ENCODE data around the gene CCDC17. TPM values are rescaled to one million over a fixed set of nuclear protein-coding genes. Genes with fewer than 3 reads are reported as not detected.

The CCDC17 gene
- polyA plus RNA-seq (ENCODE audit: insufficient read length in 4 of 4): 1 to 10 TPM; 1.2 to 3.2 (median 1.8) TPM

DNA sequence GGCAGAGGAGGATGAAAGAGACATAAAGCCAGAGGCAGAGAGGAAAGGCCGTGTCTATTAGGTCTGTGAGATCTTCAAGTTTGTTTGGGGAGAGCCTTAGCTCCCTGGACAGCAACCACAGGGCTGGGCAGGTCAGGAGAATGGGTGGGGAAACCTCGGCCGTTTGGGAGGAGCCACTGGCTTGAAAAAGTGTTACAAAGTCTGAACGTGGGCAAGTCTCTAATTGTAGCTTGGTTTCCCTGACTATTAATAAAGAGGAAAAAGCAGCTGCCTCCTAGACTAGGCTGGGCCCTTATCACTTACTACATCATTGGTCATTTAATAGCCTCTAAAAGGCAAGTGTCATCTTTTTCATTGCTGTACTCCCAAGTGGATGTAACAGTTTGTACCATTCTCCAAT, at the start of gene CCDC17:
Gene CCDC17 (minus strand): TSS at position 83 of the 400 bp plus-strand sequence. CDS start 145 bp downstream, outside the sequence.
- DNase-seq (ENCODE audit: low read depth in 4 of 4, low spot score in 2 of 4): no peak

DNA sequence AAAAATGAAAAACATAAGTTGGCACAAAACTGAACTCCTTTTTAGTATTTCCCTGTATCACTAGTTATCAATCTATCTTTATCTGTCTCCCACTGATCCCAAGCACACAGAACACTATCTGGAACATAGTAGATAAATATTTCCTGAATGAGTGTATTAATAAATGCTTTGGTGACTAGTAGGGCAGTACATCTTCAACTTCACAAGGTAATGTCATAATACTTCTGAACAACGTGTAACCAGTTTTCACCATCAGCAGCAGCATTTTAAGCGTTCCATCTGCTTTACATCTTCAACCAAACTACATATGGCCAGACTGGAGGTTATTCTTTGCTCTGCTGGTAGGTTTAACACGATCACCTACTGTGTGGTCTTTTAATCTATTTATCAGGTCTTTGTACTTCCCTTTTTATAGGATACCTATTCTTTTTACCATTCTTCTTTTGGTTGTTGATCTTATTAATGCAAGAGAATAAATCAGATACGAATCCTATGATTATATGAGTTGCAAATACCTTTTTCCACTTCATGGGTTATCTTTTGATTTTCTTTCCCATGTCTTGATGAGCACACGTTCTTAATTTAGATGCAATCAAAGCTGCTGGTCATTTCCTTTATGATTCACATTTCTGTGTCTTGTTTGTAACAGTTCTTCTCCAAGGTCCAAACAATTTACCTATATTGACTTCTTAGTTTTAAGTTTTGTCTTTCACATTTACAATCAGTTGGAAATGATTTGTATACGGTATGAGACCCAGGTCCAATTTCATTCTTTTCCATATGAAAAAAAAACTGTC, 46.2 kb upstream of the CCDC17 start:
- no peak for DNase-seq (ENCODE audit: low read depth in 4 of 4, low spot score in 2 of 4)

DNA sequence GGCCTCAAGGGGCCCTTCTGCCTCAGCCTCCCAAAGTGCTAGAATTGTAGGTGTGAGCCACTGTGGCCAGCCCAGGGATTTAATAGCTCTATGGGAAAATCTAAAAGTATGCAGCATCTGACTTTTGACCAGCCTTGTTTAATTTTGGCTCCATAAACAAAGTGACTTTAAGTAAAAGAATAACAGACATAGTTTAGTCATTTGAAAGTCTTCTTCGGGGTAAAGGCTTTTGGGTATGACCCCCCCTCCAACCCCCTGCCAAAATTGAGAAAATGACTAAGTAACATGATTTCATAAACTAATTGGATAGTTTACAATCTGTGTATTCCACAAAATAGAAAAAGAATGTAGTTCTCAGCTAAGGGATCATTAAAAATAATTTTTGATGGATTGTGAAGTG, 45.5 kb upstream of the CCDC17 start:
- DNase-seq (ENCODE audit: low read depth in 4 of 4, low spot score in 2 of 4): no peak

DNA sequence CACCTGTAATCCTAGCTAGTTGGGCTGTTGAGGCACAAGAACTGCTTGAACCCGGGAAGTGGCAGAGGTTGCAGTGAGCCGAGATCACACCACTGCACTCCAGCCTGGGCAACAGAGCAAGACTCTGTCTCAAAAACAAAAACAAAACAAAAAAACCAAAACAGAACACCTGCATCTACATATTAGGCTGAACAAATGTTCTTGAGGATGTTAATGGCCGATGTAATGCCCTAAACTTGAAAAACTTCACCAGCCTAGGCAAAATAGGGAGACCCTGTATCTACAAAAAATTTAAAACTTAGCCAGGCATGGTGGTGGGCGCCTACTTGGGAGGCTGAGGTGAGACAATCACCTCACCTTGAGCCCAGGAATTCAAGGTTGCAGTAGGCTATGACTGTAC, 44.7 kb upstream of the CCDC17 start:
- DNase-seq (ENCODE audit: low read depth in 4 of 4, low spot score in 2 of 4): no peak

DNA sequence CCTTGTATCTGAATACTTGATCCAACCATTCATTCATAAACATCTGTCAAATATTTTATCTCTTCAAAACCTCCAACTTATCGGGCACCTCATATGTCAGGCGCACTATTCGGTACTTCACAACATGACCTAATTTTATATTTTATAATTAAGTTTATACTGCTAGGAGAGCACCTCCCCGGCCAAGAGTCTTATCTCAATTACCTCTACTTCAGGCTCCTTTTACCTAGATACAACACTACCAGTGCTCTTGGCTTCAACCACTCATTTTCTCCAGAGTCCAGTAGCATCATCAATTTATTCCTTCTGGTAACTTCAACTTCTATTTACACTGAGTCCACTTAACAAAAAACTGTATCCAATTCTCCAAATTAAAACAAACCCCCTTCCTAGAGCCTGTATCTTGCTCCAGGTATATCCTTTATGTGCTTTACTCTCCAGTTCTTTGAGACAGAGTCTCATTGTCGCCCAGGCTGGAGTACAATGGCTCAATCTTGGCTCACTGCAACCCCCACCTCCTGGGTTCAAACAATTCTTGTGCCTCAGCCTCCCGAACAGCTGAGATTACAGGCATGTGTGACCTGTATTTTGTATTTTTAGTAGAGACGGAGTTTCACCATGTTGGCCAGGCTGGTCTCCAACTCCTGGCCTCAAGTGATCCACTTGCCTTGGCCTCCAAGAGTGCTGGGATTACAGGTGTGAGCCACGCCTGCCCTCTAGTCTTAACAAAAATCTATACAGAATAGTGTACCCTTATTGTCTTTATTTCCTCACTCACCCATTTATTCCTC, 43.7 kb upstream of the CCDC17 start:
- DNase-seq (ENCODE audit: low read depth in 4 of 4, low spot score in 2 of 4): no peak

DNA sequence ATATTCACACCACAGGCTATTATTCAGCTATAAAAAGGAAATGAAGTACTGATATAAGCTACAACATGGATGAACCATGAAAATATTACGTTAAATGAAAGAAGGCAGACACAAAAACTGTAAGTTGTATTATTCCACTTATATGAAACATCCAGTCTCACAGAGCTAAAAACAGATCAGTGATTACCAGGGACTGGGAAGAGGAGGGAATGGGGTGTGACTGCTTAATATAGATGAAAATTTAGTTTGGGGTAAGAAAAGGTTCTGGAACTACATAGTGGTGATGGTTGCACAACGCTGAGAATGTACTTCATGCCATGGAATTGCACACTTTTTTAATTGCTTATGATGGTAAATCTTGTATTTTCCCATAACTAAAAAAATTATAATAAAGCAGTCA, 43.0 kb upstream of the CCDC17 start:
- no peak for DNase-seq (ENCODE audit: low read depth in 4 of 4, low spot score in 2 of 4)

DNA sequence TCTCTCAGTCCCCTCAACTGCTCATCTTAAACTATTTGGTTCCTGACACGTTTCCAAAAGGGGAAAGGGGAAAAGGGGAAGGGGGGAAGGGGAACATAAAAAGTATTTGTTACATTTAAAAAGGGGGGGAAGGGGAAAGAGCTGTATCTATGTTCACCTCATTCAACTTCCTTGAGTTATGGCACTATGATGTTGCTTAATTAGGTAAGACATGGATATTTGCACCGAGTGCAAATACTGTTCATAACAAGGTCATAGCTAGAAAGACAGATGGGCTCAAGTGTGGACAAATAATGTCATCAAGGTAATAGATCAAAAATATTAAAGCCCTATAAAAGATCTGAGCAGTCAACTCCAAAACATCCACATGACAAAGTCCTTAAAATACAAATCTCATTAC, 36.5 kb upstream of the CCDC17 start:
- no peak for DNase-seq (ENCODE audit: low read depth in 4 of 4, low spot score in 2 of 4)

DNA sequence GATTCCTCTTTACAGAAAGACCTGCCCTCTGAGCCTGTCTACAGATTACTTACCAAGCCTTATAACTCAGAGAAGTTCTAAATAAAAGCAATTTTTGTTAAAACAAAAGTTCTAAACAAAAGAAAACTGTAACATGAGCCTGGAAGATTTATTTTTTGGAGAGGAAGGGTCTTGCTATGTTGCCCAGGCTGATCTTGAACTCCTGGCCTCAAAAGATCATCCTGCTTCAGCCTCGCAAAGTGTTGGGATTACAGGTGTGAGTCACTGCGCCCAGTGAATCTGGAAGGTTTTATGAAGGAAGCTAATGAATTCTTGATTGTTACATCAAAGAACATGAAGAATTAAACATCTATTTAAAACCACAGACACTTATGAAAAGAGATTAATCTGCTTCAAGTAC, 35.4 kb upstream of the CCDC17 start:
- DNase-seq (ENCODE audit: low read depth in 4 of 4, low spot score in 2 of 4): no peak

DNA sequence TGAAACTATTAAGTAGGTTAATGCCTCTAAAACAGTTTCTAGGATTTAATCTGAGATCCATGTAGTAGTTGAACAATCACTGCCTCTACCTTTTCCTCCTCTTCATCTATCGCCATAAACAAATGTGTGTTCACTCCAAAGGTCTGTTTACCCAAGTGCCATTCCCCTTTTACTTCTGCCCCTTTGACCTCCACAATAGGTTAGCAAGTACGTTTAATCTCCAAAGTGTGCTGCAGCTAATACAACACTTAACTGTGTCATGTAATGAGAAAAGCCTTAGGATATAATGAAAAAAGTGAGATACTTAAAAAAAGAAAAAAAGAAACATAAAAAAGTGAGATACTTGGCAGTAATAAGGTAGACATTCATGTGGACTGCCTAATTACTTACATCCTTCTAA, 34.3 kb upstream of the CCDC17 start:
- no peak for DNase-seq (ENCODE audit: low read depth in 4 of 4, low spot score in 2 of 4)

DNA sequence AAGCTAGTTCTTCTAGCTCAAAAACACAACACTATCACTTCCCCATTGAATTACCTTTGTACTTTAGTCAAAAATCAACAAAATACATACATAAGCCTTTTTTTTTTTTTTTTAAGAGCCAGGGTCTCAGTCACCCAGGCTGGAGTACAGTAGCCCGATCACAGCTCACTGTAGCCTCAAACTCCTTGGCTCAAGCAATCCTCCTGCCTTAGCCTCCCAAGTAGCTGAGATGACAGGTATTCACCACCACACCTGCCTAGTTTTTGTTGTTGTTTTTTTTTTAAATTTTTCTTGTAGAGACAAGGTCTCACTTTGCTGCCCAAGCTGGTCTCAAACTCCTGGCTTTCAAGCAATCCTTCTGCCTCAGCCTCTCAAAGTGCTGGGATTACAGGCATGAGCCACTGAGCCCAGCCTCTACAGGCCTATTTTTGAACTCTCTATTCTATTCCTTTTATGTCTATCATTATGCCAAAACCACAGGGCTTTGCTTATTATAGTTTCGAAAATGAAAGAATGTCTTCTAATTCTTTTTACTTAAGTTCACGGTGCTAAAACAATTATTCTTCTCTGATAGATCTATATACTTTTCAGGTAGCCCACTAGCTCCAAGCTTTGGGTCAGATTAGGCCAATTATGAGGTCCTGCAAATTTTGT, 32.8 kb upstream of the CCDC17 start:
- no peak for DNase-seq (ENCODE audit: low read depth in 4 of 4, low spot score in 2 of 4)

DNA sequence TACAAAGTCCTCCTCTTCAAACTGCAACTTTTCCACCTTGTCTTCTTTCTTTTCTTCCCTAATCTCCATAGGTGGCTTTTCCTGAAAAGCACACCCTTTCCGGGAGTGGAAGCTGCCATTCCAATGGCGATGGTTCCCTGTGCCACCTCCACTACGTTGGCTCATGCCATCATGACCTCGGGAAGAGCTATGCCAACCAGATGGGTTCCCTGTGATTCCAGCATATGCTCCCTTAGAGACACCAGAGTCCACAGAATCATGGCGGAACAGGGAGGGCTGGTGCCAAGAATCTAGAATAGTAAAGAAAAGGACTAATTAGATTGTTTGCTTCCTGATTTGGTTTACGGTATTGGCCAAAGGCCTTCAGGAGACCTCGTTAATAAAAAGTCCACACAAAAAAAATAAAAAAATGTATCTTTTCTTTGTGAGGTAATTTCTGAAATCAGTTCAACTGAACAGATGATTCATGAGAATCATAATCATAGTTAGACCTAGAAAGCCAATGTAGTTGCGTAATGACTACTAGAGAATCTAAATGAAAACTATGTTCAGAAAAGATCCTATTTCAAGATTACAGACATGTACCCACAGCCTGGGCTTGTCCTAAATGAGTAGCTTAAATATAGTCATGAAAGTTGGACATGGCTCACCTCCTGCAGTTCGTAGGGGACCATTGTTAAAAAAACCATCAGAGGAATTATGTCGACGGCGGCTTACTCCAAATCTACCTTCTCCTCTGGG, 30.9 kb upstream of the CCDC17 start:
- no peak for DNase-seq (ENCODE audit: low read depth in 4 of 4, low spot score in 2 of 4)

DNA sequence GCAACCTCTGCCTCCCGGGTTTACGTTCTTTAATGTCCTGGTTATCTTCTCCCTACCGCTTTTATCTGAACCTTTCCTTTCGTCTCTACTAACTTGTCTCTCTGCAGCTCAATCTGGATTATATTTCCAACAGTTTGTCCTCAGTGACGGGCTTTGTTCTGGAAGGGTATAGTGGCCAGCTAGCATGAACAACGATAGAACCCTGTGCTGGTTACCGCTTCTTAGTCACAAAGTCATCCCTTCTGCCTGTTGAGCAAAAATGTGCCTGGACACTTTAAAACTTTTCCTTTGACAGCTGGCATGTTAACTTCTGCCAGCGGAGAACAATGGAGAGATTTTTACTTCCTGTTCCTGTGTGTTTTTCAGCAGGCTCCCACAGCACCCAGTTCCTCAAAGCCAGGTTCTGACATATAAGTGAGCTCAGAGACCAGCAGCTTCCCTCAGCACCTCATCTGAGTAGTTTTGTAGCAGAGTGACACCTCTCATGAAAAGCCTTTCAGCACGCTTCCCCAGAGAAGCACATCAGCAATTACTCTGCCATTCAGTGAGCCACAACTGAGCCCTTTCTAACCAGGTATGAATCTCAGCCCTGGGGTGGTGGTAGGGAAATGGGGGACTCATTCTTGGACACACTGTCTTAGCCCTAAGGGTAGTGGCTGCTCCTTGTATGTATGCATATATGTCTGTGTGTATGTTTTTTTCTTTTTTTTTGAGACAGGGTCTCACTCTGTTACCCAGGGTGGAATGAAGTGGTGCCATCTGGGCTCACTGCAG, 23.6 kb upstream of the CCDC17 start:
- no peak for DNase-seq (ENCODE audit: low read depth in 4 of 4, low spot score in 2 of 4)

DNA sequence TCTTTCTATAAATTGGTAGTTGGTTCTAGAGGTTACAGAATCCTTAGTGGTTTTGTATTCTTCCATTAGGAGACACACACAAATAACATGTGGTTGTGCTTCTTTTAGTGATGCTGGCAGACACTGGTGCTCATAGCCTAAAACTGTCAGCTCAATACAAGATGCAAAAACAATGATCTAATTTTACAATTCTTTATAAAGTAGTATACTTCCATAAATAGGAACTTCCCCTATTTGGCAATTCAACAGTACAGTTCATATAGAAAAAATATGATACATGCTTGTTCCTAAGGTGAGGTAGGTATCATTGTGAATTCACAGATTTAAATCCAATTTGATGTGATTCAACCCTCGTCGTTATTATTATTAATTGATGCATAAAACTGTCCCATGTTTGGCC, 20.8 kb upstream of the CCDC17 start:
- DNase-seq (ENCODE audit: low read depth in 4 of 4, low spot score in 2 of 4): no peak

DNA sequence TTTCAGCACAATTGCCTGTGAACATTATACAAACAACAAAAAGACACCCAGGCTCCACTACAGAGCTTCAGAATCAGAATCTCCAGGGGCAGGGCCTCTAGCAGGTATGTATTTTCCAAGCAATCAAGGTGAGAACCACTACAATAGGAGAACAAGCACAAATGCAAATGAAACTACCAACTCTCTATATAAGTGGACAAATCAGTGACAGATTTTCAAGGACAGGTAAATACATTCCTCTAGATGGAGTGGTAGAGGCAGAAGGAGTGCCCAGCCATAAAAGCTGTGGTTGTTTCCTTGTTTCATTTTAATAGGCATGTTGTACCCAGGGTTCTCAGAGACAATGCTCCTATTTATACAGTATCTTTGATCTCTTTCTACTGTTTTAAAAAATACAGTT, 20.1 kb upstream of the CCDC17 start:
- DNase-seq (ENCODE audit: low read depth in 4 of 4, low spot score in 2 of 4): no peak

DNA sequence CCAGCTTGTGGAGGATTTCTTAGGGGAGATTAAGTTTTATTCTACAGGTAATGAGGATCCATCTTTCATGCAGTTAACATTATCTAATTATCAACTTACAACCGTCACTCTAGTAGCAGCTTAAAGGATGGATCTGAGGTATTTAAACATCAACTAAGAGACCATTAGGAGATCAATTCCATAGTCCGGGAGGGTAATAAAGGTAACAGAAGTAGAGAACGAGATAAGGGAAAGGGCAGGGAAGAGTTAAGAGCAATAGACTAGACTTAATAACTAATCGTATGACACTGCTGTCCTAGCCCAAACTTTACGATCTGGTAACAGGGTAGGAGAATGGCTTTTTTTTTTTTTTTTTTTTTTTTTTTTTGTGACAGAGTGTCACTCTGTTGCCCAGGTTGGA, 19.5 kb upstream of the CCDC17 start:
- DNase-seq (ENCODE audit: low read depth in 4 of 4, low spot score in 2 of 4): no peak

DNA sequence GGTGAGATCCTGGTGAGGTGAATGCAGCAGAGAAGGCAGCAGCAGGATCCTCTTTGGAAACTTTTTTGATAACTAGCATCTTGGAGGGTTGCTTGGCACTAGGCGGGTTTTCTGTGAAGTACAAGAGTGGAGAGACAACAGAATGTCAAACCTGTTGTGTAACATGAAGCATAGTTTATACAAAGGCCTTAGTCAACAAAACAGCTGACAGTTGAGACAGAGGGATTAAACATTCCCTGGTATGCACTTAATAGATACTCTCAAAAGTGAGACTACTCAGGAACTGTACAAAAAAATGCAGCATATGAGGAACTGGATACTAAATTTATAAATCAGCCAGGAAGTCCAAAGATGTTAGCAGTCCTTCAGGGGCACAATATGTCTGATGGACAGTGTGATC, 16.4 kb upstream of the CCDC17 start:
- no peak for DNase-seq (ENCODE audit: low read depth in 4 of 4, low spot score in 2 of 4)

DNA sequence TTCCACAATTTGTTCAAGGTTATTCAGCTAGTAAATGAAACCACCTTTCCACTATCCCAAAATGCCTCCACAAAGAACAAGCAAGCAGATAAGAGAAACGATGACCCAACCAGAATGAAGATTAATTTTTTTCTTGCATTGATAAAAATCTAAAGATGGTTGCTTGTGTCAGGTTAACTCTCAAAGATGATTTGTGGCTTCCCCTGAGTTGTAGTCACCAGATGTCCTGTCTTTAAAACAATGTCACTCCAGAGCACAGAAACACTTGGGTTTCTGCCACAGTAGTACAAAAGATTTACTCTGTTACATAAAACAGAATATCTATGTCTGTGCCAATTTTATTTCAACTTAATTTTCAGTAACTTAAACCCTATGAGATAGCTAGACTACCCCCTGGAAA, 11.4 kb upstream of the CCDC17 start:
- no peak for DNase-seq (ENCODE audit: low read depth in 4 of 4, low spot score in 2 of 4)

DNA sequence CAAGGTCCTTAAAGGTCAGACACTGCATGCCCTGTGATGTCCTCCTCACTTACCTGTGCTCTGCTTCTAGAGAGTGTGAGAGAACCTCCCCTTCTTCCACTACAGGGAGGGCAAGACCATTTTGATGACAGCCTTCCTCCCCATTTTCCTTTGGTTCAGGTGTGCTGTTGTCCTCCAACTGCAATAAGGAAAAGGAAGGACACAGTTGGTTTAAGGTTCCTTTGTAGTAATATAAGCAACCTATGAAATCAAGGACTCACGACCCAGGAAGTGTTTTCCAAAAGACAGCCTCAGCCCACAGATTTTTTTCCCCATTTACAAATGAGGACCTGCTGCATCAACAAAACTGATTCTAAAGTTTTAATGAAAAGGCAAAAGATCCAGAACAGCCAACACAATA, 6.6 kb upstream of the CCDC17 start:
- no peak for DNase-seq (ENCODE audit: low read depth in 4 of 4, low spot score in 2 of 4)

DNA sequence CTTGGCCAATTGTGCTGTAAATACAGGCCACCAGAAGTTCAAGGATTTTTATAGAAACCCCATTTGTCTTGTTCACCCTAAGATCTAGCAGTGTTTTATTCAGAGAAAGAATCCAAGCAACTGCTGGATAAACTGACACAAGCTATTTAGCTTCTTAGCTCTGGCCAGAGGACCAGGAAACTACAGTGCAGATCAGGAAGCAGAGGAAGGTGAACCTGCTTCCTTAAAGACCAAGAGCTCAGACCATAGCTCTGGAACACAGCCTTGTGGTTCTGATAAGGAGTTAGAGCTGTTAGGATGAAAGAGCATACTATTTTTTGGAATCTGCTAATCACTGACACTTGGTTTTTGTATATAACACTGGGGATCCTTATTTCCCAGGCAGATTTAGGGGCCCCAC, 5.2 kb upstream of the CCDC17 start:
- no peak for DNase-seq (ENCODE audit: low read depth in 4 of 4, low spot score in 2 of 4)
